Body of pancreas (tissue), 4 donors: ENCODE results near the gene ARL5C.

Experiments
- CTCF ChIP-seq, 7 experiments: fragments of 450-650 bp in 4 of 7; fragments of 200-600 bp in 3 of 7; sonication (generic) in 3 of 7; IDR thresholded peaks; one replicate each; pipeline ENCODE4 v1.5.1; 2016 to 2019; ENCODE audit warnings: antibody characterized with exemption in 7 of 7
- POLR2A ChIP-seq, 3 donors: fragments of 450-650 bp; IDR thresholded peaks; one replicate each; pipeline ENCODE4 v1.6.1; 2016; ENCODE audit warnings: antibody characterized with exemption in 3 of 3, mild to moderate bottlenecking in 2 of 3

- TF ChIP-seq CTCF (IDR thresholded peaks at IDR 0.05) (no peak), POLR2A (IDR thresholded peaks at IDR 0.05) (no peak)
These were observed 39.5 kb downstream of the ARL5C start for GRCh38 chr17:39126436-39126835.
